BJ (cell line): ENCODE results near the gene PTPRC. TPM values are rescaled to one million over a fixed set of nuclear protein-coding genes. Genes with fewer than 3 reads are reported as not detected.

Experiments
- CTCF ChIA-PET: fragments of 350-600 bp; formaldehyde crosslinking; extraction: SDS; loops from one replicate; lab custom pipeline; 2021; ENCODE audit warnings: antibody characterized with exemption, inconsistent platforms; lab: Yijun Ruan, JAX
- POLR2A ChIA-PET: fragments of 300-600 bp; sonication (Branson Sonifier 250); formaldehyde crosslinking; extraction: SDS; loops from one replicate; lab custom pipeline; 2021; ENCODE audit warnings: antibody characterized with exemption; lab: Charles Lee
- DNase-seq: peaks from one replicate; pipeline ENCODE4 v3.0.0-alpha.2; 2011; ENCODE audit warnings: low read depth
- H3K27me3 ChIP-seq: 2 replicates; pipeline ENCODE4 v1.6.0; 2011; ENCODE audit warnings: low read length; ENCODE audit not compliant: control insufficient read depth, insufficient read depth
- H3K36me3 ChIP-seq: 2 replicates; pipeline ENCODE4 v1.5.1; 2011; ENCODE audit warnings: low read length; ENCODE audit not compliant: control insufficient read depth, insufficient read depth
- H3K4me3 ChIP-seq: 2 replicates; pipeline ENCODE4 v1.5.1; 2011; ENCODE audit warnings: low read depth, mild to moderate bottlenecking, control low read depth, low read length
- CTCF ChIP-seq: IDR thresholded peaks from 2 replicates; pipeline ENCODE4 v1.5.1; 2011; ENCODE audit warnings: low read depth, mild to moderate bottlenecking, control low read depth, inconsistent platforms, low read length, moderate library complexity; ENCODE audit not compliant: insufficient read depth
- polyA plus RNA-seq: library from polyadenylated mRNA; depleted of rRNA; stranded (reverse); fragments of >200 nt; gene quantifications from 2 replicates; pipeline ENCODE4 v1.2.3, GENCODE V29; 2011

Gene PTPRC
- polyA plus RNA-seq, 1 experiment, result 0.22 TPM

DNA sequence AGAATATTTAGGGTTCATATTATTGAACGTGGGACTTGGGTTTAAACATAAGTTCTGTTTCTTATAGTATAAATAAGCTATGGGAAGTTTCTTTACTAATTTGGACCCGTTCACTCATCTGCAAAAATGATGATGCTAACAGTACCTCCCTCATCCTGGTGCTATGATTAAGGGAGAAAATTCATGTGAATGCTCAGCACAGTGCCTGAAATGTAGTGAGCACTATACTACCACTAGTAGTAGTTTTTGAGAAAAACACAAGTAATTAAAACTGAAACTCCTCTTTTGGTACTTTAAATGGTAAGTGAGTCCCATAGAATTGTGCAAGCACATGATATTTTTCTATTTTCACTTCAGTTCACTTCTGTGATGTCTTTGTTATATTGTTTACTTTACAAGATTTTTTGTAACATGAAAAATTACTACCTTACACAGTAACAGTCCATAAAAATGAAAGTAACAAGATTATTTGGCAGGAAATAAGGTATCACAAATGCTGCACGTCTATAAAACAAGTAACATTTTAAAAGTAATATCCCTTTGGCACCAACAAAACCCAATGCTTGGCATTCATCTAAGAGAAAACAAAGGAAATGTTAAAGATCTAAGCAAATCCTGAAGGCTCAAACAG lies 11.3 kb upstream of the PTPRC start:
- no peak for DNase-seq
- Histone ChIP-seq H3K36me3 (no peaks in the 10 kb centered on the region), H3K27me3 (no peaks in the 10 kb centered on the region), H3K4me3 (no peak overlapping the region)
- no peak for TF ChIP-seq CTCF
- POLR2A ChIA-PET, result no interaction called here
- CTCF ChIA-PET, result no interaction called here

DNA sequence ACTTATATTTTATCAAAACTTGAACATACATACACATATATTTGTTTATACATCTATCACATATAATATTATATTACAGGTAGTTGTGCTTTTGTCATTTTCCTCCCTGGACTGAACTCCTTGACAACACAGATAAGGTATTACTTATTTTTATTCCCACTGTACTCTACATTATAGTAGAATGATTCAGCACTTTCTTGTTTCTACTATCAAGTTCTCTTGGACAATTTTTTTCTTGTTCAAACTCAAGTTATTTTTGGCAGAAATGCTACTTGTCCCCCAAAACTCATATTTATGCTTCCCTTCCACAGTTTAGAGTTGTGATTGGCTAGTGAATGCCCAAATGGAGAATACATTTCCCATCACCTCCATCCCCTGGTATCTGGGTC lies 10.8 kb upstream of the PTPRC start:
- DNase-seq, result no peak
- POLR2A ChIA-PET, result no interaction called here
- no peaks in the 10 kb centered on the region for H3K27me3 ChIP-seq
- no peak overlapping the region for H3K4me3 ChIP-seq
- no peaks in the 10 kb centered on the region for H3K36me3 ChIP-seq
- TF ChIP-seq CTCF, result no peak
- CTCF ChIA-PET, result no interaction called here

GRCh38 chr1:198629610-198630009 lies 9.2 kb upstream of the PTPRC start:
- ChIA-PET POLR2A (interaction anchor here (0.6 kb wide), 2 partner anchors 37 to 99 kb away, joined by 3 to 4 read pairs; no protein-coding TSS in a partner anchor), CTCF (no interaction called here)
- Histone ChIP-seq H3K4me3 (no peak overlapping the region), H3K27me3 (no peaks in the 10 kb centered on the region), H3K36me3 (no peaks in the 10 kb centered on the region)
- no peak for DNase-seq
- no peak for TF ChIP-seq CTCF

GRCh38 chr1:198630863-198631262 lies 8.0 kb upstream of the PTPRC start:
- H3K27me3 ChIP-seq, result no peaks in the 10 kb centered on the region
- H3K36me3 ChIP-seq, result no peaks in the 10 kb centered on the region
- ChIA-PET CTCF (interaction anchor here (0.6 kb wide), 1 partner anchor 1947 kb away, joined by 3 read pairs; no protein-coding TSS in a partner anchor), POLR2A (no interaction called here)
- TF ChIP-seq CTCF, result no peak
- DNase-seq, result no peak
- no peak overlapping the region for H3K4me3 ChIP-seq

DNA sequence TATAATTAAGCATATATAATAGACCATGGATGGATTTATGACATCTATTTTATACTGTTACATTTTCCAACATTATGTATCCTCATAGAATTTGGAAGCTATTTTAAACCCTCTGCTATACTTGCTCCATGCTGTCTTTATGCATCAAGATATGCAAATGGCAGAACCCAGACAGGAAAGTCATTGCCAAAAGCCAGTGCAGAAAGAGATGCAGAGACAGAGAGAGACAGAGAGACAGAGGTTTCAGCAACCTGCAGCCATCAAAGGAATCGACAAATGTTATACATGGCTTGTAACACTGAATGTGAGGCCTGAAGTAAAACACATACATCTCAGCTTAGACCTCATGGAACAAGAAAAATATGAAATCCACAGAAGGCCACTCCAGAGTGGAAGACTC lies 7.5 kb upstream of the PTPRC start:
- H3K27me3 ChIP-seq, result no peaks in the 10 kb centered on the region
- H3K36me3 ChIP-seq, result no peaks in the 10 kb centered on the region
- DNase-seq, result no peak
- no peak overlapping the region for H3K4me3 ChIP-seq
- ChIA-PET CTCF (no interaction called here), POLR2A (no interaction called here)
- no peak for TF ChIP-seq CTCF
